HL-60 (cell line): ENCODE measurements around the gene SLC24A3.

Experiments
- CTCF ChIP-seq: IDR thresholded peaks from one replicate; pipeline ENCODE4 v1.5.1; 2011; ENCODE audit warnings: low read length, control low read depth, inconsistent platforms; ENCODE audit not compliant: insufficient read depth
- REST ChIP-seq: IDR thresholded peaks from 2 replicates; pipeline ENCODE4 v1.6.1; 2012; ENCODE audit warnings: low read depth; ENCODE audit not compliant: insufficient replicate concordance
- SPI1 ChIP-seq: IDR thresholded peaks from 2 replicates; pipeline ENCODE4 v1.6.1; 2012; ENCODE audit warnings: low read depth, mild to moderate bottlenecking, borderline replicate concordance

GRCh38 chr20:19295076-19295475 is 82.6 kb downstream of the SLC24A3 start:
- TF ChIP-seq CTCF (no peak), SPI1 (no peak), REST (no peak)
